Natural killer cell (primary cell): ENCODE measurements around the gene MFGE8. TPM values are rescaled to one million over a fixed set of nuclear protein-coding genes. Genes with fewer than 3 reads are reported as not detected.
"Not testable (repeated sequence)": the region's sequence is repeated elsewhere in the genome, so short reads cannot be mapped to it uniquely, and the experiment has no call there.

Experiments used
- ATAC-seq, 3 donors: fragments of 150-1000 bp in 2 of 3; fragments of 200-7000 bp in 1 of 3; cut with Tn5 transposase; 1 replicate in 1 of 3; 2 replicates in 2 of 3; pipeline ENCODE4 v1.10.0; 2021; ENCODE audit warnings: mild to moderate bottlenecking in 2 of 3, moderate library complexity in 2 of 3
- DNase-seq, 2 donors: peaks; one replicate each; pipeline versions ENCODE4 v3.0.0 to v3.0.0-alpha.2; 2013 to 2021; ENCODE audit warnings: mixed read lengths in 1 of 2
- H3K27ac ChIP-seq: one replicate; pipeline ENCODE4 v1.5.1; 2013; ENCODE audit warnings: mild to moderate bottlenecking, low read length
- H3K27me3 ChIP-seq: one replicate; pipeline ENCODE4 v1.6.1; 2013; ENCODE audit warnings: low read length; ENCODE audit not compliant: control insufficient read depth, insufficient read depth
- H3K36me3 ChIP-seq: one replicate; pipeline ENCODE4 v1.6.1; 2013; ENCODE audit warnings: low read length; ENCODE audit not compliant: control insufficient read depth, insufficient read depth
- H3K4me1 ChIP-seq: one replicate; pipeline ENCODE4 v1.6.1; 2013; ENCODE audit warnings: low read length; ENCODE audit not compliant: control insufficient read depth, insufficient read depth
- H3K4me3 ChIP-seq: one replicate; pipeline ENCODE4 v1.5.1; 2013; ENCODE audit warnings: low read length
- H3K9me3 ChIP-seq: one replicate; pipeline ENCODE4 v1.6.1; 2013; ENCODE audit warnings: low read length; ENCODE audit not compliant: control insufficient read depth, insufficient read depth
- H3K27ac Mint-ChIP-seq, 2 donors: one replicate each; pipeline ENCODE4 v1.8.0; 2022; ENCODE audit warnings: mild to moderate bottlenecking in 2 of 2, mixed read lengths in 2 of 2, moderate library complexity in 1 of 2
- H3K27me3 Mint-ChIP-seq, 2 donors: one replicate each; pipeline ENCODE4 v1.8.0; 2022; ENCODE audit warnings: low read depth in 2 of 2, mixed read lengths in 2 of 2
- H3K36me3 Mint-ChIP-seq: one replicate; pipeline ENCODE4 v1.8.0; 2022; ENCODE audit warnings: mixed read lengths
- H3K4me1 Mint-ChIP-seq, 2 donors: one replicate each; pipeline ENCODE4 v1.8.0; 2022; ENCODE audit warnings: mixed read lengths in 2 of 2
- H3K4me3 Mint-ChIP-seq: one replicate; pipeline ENCODE4 v1.8.0; 2022; ENCODE audit warnings: mild to moderate bottlenecking, moderate library complexity, mixed read lengths
- H3K9me3 Mint-ChIP-seq, 2 donors: one replicate each; pipeline ENCODE4 v1.8.0; 2022; ENCODE audit warnings: mixed read lengths in 2 of 2
- WGBS: methylation state at CpG from one replicate; pipeline ENCODE4 v1.1.7; 2013; ENCODE audit warnings: missing lambda C conversion rate; ENCODE audit not compliant: insufficient coverage; 5-methylcytosine and 5-hydroxymethylcytosine counted together
- intact Hi-C: fragments of 100-400 bp; cut with micrococcal nuclease; formaldehyde crosslinking; loops from one replicate; pipeline ENCODE4 v1.14.2; 2022
- total RNA-seq, 4 donors: library from RNA; stranded (reverse); fragments of 120-200 nt in 1 of 4; gene quantifications; one replicate each; pipeline versions ENCODE4 v1.2.3 to v1.2.4, GENCODE V29; 2013 to 2022
- TF ChIP-seq, protein P1 (sequence below): fragments of 200-600 bp; IDR thresholded peaks from one replicate; pipeline ENCODE4 v1.8.0; 2022; ENCODE audit warnings: antibody characterized with exemption

MFGE8 gene
- total RNA-seq, 3 donors from 2014 or later (not counting 1 experiment from before 2014, with no cell fraction given), result 39.0 to 110 (median 72.5) TPM

DNA sequence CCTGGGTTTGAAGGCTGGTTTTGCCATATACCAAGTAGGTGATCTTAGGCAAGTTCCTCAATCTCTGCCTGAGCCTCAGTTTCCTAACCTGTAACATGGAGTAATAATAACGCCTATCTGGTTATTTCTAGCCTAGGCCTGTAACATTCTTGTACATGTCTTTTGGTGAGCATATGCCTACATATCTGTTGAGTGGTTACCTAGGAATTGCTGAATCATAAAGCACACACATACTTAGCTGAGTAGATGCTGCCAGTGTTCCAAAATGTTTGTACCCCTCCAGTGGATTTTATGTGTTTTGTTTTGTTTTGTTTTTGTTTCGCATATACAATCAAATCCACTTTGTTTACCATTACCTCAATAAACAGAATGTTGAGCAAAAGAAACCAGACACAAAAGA, 17.4 kb upstream of the MFGE8 start:
- ATAC-seq (no peak), DNase-seq (no peak)
- Mint-ChIP-seq H3K4me1 (no peaks in the 10 kb centered on the region), H3K9me3 (no peaks in the 10 kb centered on the region), H3K27me3 (peaks cover 24 to 33% of the 10 kb centered on the region in 2 donors), H3K27ac (no peak overlapping the region), H3K4me3 (no peak overlapping the region), H3K36me3 (no peaks in the 10 kb centered on the region)
- Histone ChIP-seq H3K36me3 (no peaks in the 10 kb centered on the region), H3K9me3 (peaks cover 9% of the 10 kb centered on the region), H3K27ac (no peak overlapping the region), H3K27me3 (no peaks in the 10 kb centered on the region), H3K4me3 (no peak overlapping the region), H3K4me1 (no peaks in the 10 kb centered on the region)
- intact Hi-C loops, result no loop called here
- TF ChIP-seq, protein P1, sequence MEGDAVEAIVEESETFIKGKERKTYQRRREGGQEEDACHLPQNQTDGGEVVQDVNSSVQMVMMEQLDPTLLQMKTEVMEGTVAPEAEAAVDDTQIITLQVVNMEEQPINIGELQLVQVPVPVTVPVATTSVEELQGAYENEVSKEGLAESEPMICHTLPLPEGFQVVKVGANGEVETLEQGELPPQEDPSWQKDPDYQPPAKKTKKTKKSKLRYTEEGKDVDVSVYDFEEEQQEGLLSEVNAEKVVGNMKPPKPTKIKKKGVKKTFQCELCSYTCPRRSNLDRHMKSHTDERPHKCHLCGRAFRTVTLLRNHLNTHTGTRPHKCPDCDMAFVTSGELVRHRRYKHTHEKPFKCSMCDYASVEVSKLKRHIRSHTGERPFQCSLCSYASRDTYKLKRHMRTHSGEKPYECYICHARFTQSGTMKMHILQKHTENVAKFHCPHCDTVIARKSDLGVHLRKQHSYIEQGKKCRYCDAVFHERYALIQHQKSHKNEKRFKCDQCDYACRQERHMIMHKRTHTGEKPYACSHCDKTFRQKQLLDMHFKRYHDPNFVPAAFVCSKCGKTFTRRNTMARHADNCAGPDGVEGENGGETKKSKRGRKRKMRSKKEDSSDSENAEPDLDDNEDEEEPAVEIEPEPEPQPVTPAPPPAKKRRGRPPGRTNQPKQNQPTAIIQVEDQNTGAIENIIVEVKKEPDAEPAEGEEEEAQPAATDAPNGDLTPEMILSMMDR, result no peak
- WGBS, result 100% methylated on average over 1 of the region's 2 CpGs

GRCh38 chr15:88929358-88930098, 16.3 kb upstream of the MFGE8 start:
- H3K4me1 ChIP-seq, H3K27ac Mint-ChIP-seq, DNase-seq, H3K4me1 Mint-ChIP-seq, intact Hi-C loops, H3K27me3 ChIP-seq, H3K9me3 Mint-ChIP-seq, H3K4me3 ChIP-seq, H3K4me3 Mint-ChIP-seq, H3K27ac ChIP-seq, H3K36me3 Mint-ChIP-seq, H3K36me3 ChIP-seq, H3K9me3 ChIP-seq, ATAC-seq: not testable (repeated sequence)
- H3K27me3 Mint-ChIP-seq, result peaks cover 23 to 24% of the 10 kb centered on the region in 2 donors
- WGBS, result 88% methylated on average over 1 of the region's 3 CpGs

DNA sequence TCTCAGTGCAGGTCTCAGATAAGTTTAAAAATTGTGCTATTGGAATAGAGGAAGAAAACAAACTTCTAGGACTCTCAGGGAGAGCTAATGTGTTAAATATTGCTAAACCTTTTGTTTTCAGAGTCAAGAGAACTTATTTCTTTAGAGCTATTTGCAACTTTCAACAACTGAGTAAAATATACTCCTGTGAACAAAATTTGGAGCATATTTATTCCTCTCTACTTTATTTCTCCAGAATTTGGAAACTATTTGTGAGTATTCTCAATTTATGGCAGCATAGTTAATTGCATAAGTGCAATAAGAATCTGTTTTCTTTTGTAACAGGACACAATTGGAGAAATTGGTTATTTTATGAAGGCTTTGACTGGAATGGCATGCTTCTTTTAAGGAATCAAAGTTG, 15.0 kb upstream of the MFGE8 start:
- not testable (repeated sequence) for H3K36me3 ChIP-seq, H3K4me3 Mint-ChIP-seq

DNA sequence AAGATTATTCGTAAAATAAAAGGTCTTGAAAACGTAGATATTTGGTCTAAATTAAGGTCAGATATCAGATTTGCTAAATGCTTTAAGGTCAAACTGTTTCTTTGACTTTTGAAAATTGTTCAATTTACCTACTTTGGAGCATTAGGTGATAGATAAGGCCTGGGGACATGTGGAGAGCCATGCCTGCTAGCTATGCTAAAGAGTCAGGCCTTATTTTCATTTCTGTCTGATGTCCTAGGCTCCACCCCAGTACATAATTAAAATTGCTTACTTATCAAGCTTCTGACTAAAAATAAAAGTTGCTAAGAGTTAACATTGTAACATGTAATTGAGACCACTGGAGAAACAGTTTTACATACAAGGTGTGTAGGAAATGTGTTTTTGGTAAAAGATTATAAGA, 12.5 kb upstream of the MFGE8 start:
- H3K4me1 ChIP-seq, H3K4me3 ChIP-seq, ATAC-seq, H3K4me3 Mint-ChIP-seq, H3K27ac ChIP-seq, H3K4me1 Mint-ChIP-seq, H3K36me3 Mint-ChIP-seq, H3K27ac Mint-ChIP-seq, intact Hi-C loops, H3K9me3 ChIP-seq, H3K27me3 ChIP-seq, H3K9me3 Mint-ChIP-seq, H3K36me3 ChIP-seq, DNase-seq: not testable (repeated sequence)
- 96% methylated on average over 2 of the region's 2 CpGs for WGBS
- peaks cover 7 to 26% of the 10 kb centered on the region in 2 donors for H3K27me3 Mint-ChIP-seq

More for the DNA sequence above, 15.0 kb upstream of the MFGE8 start:
- peaks cover 18 to 24% of the 10 kb centered on the region in 2 donors for H3K27me3 Mint-ChIP-seq
- H3K27ac ChIP-seq, H3K27ac Mint-ChIP-seq, H3K9me3 ChIP-seq, intact Hi-C loops, H3K4me1 ChIP-seq, ATAC-seq, H3K27me3 ChIP-seq, H3K9me3 Mint-ChIP-seq, H3K4me1 Mint-ChIP-seq, DNase-seq, H3K36me3 Mint-ChIP-seq, H3K4me3 ChIP-seq: not testable (repeated sequence)

DNA sequence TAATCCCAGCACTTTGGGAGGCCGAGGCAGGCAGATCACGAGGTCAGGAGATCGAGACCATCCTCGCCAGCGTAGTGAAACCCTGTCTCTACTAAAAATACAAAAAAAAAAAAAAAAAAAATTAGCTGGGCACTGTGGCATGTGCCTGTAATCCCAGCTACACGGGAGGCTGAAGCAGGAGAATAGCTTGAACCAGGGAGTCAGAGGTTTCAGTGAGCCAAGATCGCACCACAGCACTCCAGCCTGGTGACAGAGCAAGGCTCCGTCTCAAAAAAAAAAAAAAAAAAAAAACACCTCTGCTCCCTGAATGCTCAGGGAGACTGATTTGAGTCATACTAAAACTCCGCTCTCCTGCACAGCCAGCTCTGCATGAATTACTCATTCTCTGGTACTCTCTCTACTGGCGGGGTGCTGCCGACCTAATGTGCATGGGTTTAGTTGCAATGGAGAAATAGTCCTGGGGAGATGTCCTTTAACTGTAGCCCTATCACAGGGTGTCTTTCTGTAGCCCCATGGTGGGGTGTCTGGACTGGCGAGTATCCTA, 7.8 kb upstream of the MFGE8 start:
- H3K4me3 Mint-ChIP-seq, H3K9me3 Mint-ChIP-seq, H3K4me1 ChIP-seq, H3K4me1 Mint-ChIP-seq, H3K27me3 ChIP-seq, H3K4me3 ChIP-seq, intact Hi-C loops, H3K36me3 Mint-ChIP-seq, H3K27ac ChIP-seq, DNase-seq, H3K27ac Mint-ChIP-seq, H3K36me3 ChIP-seq, H3K9me3 ChIP-seq, ATAC-seq: not testable (repeated sequence)
- H3K27me3 Mint-ChIP-seq, result peaks cover 10 to 14% of the 10 kb centered on the region in 2 donors
- 67% methylated on average over 7 of the region's 12 CpGs for WGBS
